ENCODE measurements around the gene XAF1. TPM values are rescaled to one million over a fixed set of nuclear protein-coding genes. Genes with fewer than 3 reads are reported as not detected.

The XAF1 gene
- total RNA-seq, 4 donors from 2014 or later: 6.7 to 15.5 (median 14.1) TPM

DNA sequence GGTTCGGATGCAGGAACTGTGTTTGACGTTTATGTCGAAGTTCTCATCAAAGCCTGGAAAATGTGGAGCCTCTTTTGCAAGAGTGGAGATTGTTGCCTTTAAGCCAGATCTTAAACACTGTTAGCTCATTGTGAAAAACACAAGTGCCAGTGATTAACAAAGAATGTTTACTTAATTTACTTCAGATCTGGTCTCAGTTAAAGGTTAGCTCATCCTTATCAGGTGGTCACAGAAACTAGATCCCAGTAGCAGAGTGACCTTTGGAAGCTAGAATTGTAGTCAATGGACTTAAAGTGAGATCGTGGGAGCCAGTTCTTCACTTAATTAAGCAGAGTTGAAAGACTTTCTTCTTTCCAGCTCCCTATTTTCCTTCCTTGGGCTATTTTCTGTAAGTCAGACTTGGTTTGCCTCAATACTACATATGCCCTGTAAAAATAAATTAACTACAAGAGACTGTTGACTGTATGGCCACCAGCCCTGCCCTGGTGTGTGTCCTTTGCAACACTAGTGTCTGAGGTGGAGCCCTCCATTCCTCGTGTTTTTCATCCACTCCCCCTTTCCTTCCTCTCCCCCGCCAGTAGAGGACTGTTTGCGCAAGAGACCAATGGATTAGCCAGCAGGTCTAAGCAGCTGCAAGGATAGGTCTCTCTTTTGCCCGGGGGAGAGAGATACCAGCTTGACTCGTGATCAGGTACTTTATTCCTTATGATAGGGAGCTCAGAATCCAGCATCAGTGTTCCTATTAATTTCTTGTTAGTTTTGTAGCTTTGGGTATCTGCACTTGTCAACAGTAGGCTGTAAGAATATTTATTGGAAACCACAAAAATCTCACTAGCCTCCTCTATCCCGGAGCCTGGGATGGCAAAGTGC, 40.4 kb downstream of the XAF1 start:
- in situ Hi-C loops (cut with MboI; ENCODE audit: low pct_ligation_motif_present in 1 of 4, low pct_unique_long_range_greater_than_20kb in 1 of 4, low sequenced_read_pairs in 3 of 4): loop anchor here in 1 of 4 donors (25.0 kb wide), 1 partner anchor 109 kb away; no protein-coding TSS in a partner anchor
- H3K9me3 ChIP-seq: no peaks in the 10 kb centered on the region
- TF ChIP-seq EP300 (IDR thresholded peaks at IDR 0.05; ENCODE audit: low read depth) (no peak), POLR2A (IDR thresholded peaks at IDR 0.05) (no peak), POLR2AphosphoS5 (IDR thresholded peaks at IDR 0.05) (no peak)
- TF ChIP-seq, protein P1, sequence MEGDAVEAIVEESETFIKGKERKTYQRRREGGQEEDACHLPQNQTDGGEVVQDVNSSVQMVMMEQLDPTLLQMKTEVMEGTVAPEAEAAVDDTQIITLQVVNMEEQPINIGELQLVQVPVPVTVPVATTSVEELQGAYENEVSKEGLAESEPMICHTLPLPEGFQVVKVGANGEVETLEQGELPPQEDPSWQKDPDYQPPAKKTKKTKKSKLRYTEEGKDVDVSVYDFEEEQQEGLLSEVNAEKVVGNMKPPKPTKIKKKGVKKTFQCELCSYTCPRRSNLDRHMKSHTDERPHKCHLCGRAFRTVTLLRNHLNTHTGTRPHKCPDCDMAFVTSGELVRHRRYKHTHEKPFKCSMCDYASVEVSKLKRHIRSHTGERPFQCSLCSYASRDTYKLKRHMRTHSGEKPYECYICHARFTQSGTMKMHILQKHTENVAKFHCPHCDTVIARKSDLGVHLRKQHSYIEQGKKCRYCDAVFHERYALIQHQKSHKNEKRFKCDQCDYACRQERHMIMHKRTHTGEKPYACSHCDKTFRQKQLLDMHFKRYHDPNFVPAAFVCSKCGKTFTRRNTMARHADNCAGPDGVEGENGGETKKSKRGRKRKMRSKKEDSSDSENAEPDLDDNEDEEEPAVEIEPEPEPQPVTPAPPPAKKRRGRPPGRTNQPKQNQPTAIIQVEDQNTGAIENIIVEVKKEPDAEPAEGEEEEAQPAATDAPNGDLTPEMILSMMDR (IDR thresholded peaks at IDR 0.05): no peak
- H3K36me3 ChIP-seq: no peaks in the 10 kb centered on the region
- peaks cover 34% of the 10 kb centered on the region for H3K27me3 ChIP-seq
- intact Hi-C loops (cut with DNase I; ENCODE audit: low total_unique reads): no loop called here
- no peak overlapping the region for H3K27ac ChIP-seq
- 55 to 64% methylated on average over 7 to 10 of the region's 10 CpGs for WGBS, 2 donors (ENCODE audit: low coverage in 1 of 2)
- no peaks in the 10 kb centered on the region for H3K4me1 ChIP-seq
- no peak for DNase-seq
- H3K4me3 ChIP-seq: no peak overlapping the region

DNA sequence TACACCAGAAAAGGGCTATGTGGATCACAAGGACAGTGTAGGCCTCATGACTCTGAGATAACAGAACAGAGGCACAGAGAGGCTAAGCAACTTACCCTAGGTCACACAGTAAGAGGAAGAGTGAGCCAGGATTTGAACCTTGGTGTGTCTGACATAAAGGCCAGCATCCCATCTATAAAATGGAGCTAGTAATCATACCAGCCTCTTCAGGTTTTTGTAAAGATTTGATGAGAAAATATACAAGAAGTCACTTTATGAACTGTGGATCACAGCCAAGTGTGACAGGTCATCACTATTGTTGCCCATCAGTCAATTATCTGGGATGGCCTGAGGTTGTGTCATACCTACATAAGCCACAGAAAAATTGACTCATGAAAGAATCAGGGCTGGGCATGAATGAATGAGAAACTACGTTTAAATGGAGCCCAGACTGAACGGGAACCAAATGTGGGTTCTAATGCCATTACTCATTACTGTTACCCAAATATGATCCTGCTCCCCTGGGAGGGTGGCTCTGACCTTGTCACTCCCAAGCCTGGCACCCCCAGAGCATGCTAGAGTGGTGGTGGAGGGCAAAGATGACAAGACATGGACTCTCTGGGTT, 41.1 kb downstream of the XAF1 start:
- Histone ChIP-seq H3K27me3 (peaks cover 27% of the 10 kb centered on the region), H3K36me3 (no peaks in the 10 kb centered on the region), H3K4me3 (no peak overlapping the region), H3K27ac (no peak overlapping the region), H3K4me1 (no peaks in the 10 kb centered on the region), H3K9me3 (no peaks in the 10 kb centered on the region)
- 80% methylated on average over 2 of the region's 2 CpGs for WGBS, 2 donors (ENCODE audit: low coverage in 1 of 2)
- in situ Hi-C loops (cut with MboI; ENCODE audit: low pct_ligation_motif_present in 1 of 4, low pct_unique_long_range_greater_than_20kb in 1 of 4, low sequenced_read_pairs in 3 of 4) (loop anchor here in 1 of 4 donors (25.0 kb wide), 1 partner anchor 110 kb away; no protein-coding TSS in a partner anchor), intact Hi-C loops (cut with DNase I; ENCODE audit: low total_unique reads) (no loop called here)
- DNase-seq: no peak
- no peak for TF ChIP-seq POLR2A (IDR thresholded peaks at IDR 0.05)
- no peak for TF ChIP-seq EP300 (IDR thresholded peaks at IDR 0.05; ENCODE audit: low read depth)
- TF ChIP-seq, protein P1 (IDR thresholded peaks at IDR 0.05): no peak
- no peak for TF ChIP-seq POLR2AphosphoS5 (IDR thresholded peaks at IDR 0.05)

DNA sequence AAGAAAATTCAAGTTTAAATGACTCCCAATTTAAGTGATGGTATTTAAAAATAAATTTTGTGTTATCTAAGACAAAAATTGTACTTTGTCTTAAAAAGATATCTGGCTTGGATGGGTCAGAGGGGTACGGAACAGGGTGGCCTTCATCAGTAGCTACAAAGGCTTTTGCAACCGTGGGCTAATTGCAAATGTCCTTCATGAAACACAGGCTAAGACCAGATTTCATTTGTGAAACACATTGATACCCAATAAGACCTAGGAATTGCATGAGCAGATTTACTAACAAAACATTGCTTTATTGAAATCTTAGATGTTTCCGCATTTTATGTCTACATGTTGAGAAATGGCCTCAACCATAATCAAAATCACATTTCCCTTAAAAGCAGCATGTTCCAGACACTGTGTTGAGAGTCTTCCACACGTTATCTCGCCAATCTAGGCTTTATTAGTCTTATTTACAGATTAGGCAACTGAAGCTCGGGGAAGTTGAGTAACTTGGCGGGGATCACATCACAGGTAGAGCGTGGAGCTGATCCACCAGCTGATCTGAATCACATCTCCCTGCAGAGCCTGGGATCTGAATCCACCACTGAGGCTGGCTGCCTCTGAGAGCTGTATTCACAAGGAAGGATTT, 42.0 kb downstream of the XAF1 start:
- 66 to 77% methylated on average over 3 to 8 of the region's 8 CpGs for WGBS, 2 donors (ENCODE audit: low coverage in 1 of 2)
- in situ Hi-C loops (cut with MboI; ENCODE audit: low pct_ligation_motif_present in 1 of 4, low pct_unique_long_range_greater_than_20kb in 1 of 4, low sequenced_read_pairs in 3 of 4) (loop anchor here in 1 of 4 donors (25.0 kb wide), 1 partner anchor 111 kb away; no protein-coding TSS in a partner anchor), intact Hi-C loops (cut with DNase I; ENCODE audit: low total_unique reads) (no loop called here)
- Histone ChIP-seq H3K4me3 (no peak overlapping the region), H3K4me1 (no peaks in the 10 kb centered on the region), H3K27ac (no peak overlapping the region), H3K36me3 (no peaks in the 10 kb centered on the region), H3K27me3 (peaks cover 21% of the 10 kb centered on the region), H3K9me3 (no peaks in the 10 kb centered on the region)
- no peak for TF ChIP-seq POLR2A (IDR thresholded peaks at IDR 0.05)
- no peak for TF ChIP-seq EP300 (IDR thresholded peaks at IDR 0.05; ENCODE audit: low read depth)
- no peak for TF ChIP-seq POLR2AphosphoS5 (IDR thresholded peaks at IDR 0.05)
- TF ChIP-seq, protein P1 (IDR thresholded peaks at IDR 0.05): no peak
- no peak for DNase-seq

DNA sequence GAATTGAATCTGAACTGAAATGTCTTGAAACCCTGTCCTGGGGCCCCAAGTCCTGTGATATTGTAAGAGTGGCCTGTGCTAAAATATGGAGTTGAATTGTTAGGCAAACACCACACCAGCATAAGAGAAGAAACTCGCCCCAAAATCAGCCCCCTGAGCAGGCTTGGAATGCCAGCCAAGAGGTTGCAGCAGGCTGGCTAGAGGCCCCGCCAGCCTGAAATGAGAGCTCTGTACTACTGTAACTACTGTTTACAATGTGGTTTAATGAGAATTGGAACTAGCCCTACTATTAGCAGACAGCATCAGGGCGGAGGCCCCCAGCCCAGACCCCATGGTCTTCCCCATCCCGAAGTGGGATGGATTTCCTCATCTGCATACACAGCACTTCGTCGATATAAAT, 43.9 kb downstream of the XAF1 start:
- in situ Hi-C loops (cut with MboI; ENCODE audit: low pct_ligation_motif_present in 1 of 4, low pct_unique_long_range_greater_than_20kb in 1 of 4, low sequenced_read_pairs in 3 of 4) (loop anchor here in 1 of 4 donors (25.0 kb wide), 1 partner anchor 112 kb away; no protein-coding TSS in a partner anchor), intact Hi-C loops (cut with DNase I; ENCODE audit: low total_unique reads) (no loop called here)
- H3K27ac ChIP-seq: no peak overlapping the region
- no peaks in the 10 kb centered on the region for H3K9me3 ChIP-seq
- H3K4me1 ChIP-seq: no peaks in the 10 kb centered on the region
- no peak overlapping the region for H3K4me3 ChIP-seq
- no peaks in the 10 kb centered on the region for H3K36me3 ChIP-seq
- 80% methylated on average over 6 of the region's 6 CpGs; no CpG with 5 or more reads in 1 of the 2 donors for WGBS, 2 donors (ENCODE audit: low coverage in 1 of 2)
- DNase-seq: no peak
- TF ChIP-seq POLR2AphosphoS5 (IDR thresholded peaks at IDR 0.05) (no peak), EP300 (IDR thresholded peaks at IDR 0.05; ENCODE audit: low read depth) (no peak), POLR2A (IDR thresholded peaks at IDR 0.05) (no peak)
- TF ChIP-seq, protein P1 (IDR thresholded peaks at IDR 0.05): no peak
- H3K27me3 ChIP-seq: peaks cover 16% of the 10 kb centered on the region

All from transverse colon (tissue), 4 donors.